ENCODE results near the gene CTIF. TPM values are rescaled to one million over a fixed set of nuclear protein-coding genes. Genes with fewer than 3 reads are reported as not detected.

Gene CTIF
- polyA plus RNA-seq, 3 donors = 0.38 to 8.7 (median 1.2) TPM

DNA sequence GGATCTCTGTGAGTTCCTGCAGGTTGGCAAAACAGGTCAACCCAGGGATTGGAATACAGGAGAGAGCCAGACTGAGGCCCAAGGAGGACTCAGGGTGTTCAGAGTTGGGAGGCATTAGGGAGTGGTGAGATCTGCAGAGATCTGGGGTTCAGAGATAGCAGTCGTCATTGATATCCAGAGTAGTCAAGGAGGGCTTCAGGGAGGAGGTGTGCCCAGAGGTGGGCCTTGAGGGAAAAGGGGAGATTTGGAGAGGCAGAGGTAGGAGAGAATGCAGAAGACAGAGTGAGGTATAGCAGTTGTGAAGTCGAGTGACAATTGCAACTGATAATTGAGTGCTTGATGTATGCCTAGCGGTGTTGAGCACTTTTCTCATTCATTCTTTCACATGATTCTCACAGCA is 70.3 kb downstream of the CTIF start:
- no peaks in the 10 kb centered on the region for H3K79me2 ChIP-seq (ENCODE audit: insufficient read depth, low read length)
- Mint-ChIP-seq H3K4me3 (no peak overlapping the region), H3K27ac (peak overlapping the region in 1 of 7 donors; percentile 2), H3K9me3 (no peaks in the 10 kb centered on the region), H3K27me3 (ENCODE audit: low read depth in 3 of 3) (peaks cover 0 to 2% (median 1%) of the 10 kb centered on the region in 3 donors), H3K36me3 (no peaks in the 10 kb centered on the region), H3K4me1 (peaks cover 3% of the 10 kb centered on the region)
- no peak overlapping the region for H3K9ac ChIP-seq (ENCODE audit: insufficient read depth, low read length, poor library complexity, severe bottlenecking)
- intact Hi-C loops (cut with micrococcal nuclease) = no loop called here
- H3K9me3 ChIP-seq (replicated peaks in 1 of 2; ENCODE audit: control insufficient read depth in 1 of 2, insufficient read depth in 1 of 2, low read length in 2 of 2) = no peaks in the 10 kb centered on the region
- TF ChIP-seq, protein P1, sequence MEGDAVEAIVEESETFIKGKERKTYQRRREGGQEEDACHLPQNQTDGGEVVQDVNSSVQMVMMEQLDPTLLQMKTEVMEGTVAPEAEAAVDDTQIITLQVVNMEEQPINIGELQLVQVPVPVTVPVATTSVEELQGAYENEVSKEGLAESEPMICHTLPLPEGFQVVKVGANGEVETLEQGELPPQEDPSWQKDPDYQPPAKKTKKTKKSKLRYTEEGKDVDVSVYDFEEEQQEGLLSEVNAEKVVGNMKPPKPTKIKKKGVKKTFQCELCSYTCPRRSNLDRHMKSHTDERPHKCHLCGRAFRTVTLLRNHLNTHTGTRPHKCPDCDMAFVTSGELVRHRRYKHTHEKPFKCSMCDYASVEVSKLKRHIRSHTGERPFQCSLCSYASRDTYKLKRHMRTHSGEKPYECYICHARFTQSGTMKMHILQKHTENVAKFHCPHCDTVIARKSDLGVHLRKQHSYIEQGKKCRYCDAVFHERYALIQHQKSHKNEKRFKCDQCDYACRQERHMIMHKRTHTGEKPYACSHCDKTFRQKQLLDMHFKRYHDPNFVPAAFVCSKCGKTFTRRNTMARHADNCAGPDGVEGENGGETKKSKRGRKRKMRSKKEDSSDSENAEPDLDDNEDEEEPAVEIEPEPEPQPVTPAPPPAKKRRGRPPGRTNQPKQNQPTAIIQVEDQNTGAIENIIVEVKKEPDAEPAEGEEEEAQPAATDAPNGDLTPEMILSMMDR (IDR thresholded peaks at IDR 0.05) = no peak
- H3K27ac ChIP-seq (ENCODE audit: low read depth in 1 of 2, low read length in 2 of 2) = no peak overlapping the region
- H3K27me3 ChIP-seq (ENCODE audit: control insufficient read depth in 2 of 2, insufficient read depth in 2 of 2, low read length in 2 of 2) = no peaks in the 10 kb centered on the region
- DNase-seq = no peak
- 100% methylated on average over 1 of the region's 3 CpGs for WGBS (ENCODE audit: insufficient coverage)
- peaks cover 30% of the 10 kb centered on the region for H4K20me1 ChIP-seq (ENCODE audit: insufficient read depth, low read length)
- H3K4me2 ChIP-seq (replicated peaks; ENCODE audit: extremely low read depth, low read length, poor library complexity, severe bottlenecking) = no peak overlapping the region
- no peaks in the 10 kb centered on the region for H3K36me3 ChIP-seq (replicated peaks in 1 of 2; ENCODE audit: control insufficient read depth in 1 of 2, insufficient read depth in 2 of 2, low read length in 2 of 2)
- no peaks in the 10 kb centered on the region for H3K4me1 ChIP-seq (ENCODE audit: control insufficient read depth in 1 of 2, insufficient read depth in 2 of 2, low read length in 2 of 2)
- no peak overlapping the region for H2AFZ ChIP-seq (ENCODE audit: insufficient read depth, low read depth, low read length, poor library complexity, severe bottlenecking)
- H3K4me3 ChIP-seq (replicated peaks in 1 of 3; ENCODE audit: low read depth in 2 of 3, low read length in 3 of 3) = no peak overlapping the region

DNA sequence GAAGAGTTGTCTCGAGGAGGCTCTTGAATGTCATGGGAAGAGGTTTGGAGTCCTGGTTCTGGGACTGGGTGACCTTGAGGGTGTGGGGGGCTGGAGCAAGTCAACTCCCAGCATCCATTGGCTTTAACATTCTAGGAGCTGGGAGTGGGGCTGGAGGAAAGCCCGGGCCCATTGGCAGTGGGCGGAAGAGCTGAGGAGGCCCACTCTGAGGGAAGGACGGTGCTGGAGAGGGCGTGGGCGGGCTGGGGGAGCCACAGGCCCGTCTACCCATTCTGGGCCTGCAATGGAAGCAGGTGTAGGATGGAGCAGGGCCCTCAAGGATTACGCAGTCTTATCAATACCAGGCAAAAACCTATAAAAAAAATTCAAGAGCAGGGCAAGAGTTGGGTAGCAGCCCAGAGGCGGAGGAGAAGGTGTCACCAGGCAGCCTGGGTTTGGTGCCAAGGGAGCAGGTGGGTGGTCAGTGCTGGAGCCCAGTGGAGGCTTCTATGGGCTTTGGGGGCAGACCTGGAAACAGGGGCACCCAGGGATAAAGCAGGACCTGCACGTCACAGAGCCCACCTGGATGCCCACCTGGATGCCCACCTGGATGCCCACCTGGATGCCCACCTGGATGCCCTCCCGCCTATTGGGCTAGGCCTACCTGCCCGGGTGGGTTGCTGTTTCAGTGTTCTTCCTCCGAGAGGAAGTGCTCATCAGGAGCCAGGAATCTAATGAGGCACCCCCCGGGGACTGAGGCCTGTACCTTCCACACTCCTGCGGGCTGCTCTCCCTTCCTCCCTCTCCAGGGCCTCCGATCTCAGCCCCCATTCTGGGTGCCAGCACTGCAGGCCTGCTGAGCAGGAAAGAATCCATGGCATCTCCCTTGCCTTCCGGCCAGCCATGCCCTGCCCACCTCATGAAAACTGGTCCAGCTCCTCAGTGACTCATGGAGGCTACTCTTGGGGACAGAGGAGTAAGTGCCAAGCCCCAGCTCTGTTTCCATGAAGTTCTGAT is 71.3 kb downstream of the CTIF start:
- Mint-ChIP-seq H3K9me3 (no peaks in the 10 kb centered on the region), H3K36me3 (no peaks in the 10 kb centered on the region), H3K27ac (peak overlapping the region in 1 of 7 donors; percentile 34), H3K27me3 (ENCODE audit: low read depth in 3 of 3) (peaks cover 0 to 2% (median 1%) of the 10 kb centered on the region in 3 donors), H3K4me3 (no peak overlapping the region), H3K4me1 (peaks cover 3% of the 10 kb centered on the region)
- Histone ChIP-seq H3K9me3 (replicated peaks in 1 of 2; ENCODE audit: control insufficient read depth in 1 of 2, insufficient read depth in 1 of 2, low read length in 2 of 2) (no peaks in the 10 kb centered on the region), H3K4me2 (replicated peaks; ENCODE audit: extremely low read depth, low read length, poor library complexity, severe bottlenecking) (no peak overlapping the region), H3K4me1 (ENCODE audit: control insufficient read depth in 1 of 2, insufficient read depth in 2 of 2, low read length in 2 of 2) (no peaks in the 10 kb centered on the region), H3K79me2 (ENCODE audit: insufficient read depth, low read length) (no peaks in the 10 kb centered on the region), H3K9ac (ENCODE audit: insufficient read depth, low read length, poor library complexity, severe bottlenecking) (no peak overlapping the region), H4K20me1 (ENCODE audit: insufficient read depth, low read length) (peaks cover 30% of the 10 kb centered on the region), H3K27me3 (ENCODE audit: control insufficient read depth in 2 of 2, insufficient read depth in 2 of 2, low read length in 2 of 2) (no peaks in the 10 kb centered on the region), H3K36me3 (replicated peaks in 1 of 2; ENCODE audit: control insufficient read depth in 1 of 2, insufficient read depth in 2 of 2, low read length in 2 of 2) (no peaks in the 10 kb centered on the region), H3K4me3 (replicated peaks in 1 of 3; ENCODE audit: low read depth in 2 of 3, low read length in 3 of 3) (no peak overlapping the region), H3K27ac (ENCODE audit: low read depth in 1 of 2, low read length in 2 of 2) (no peak overlapping the region), H2AFZ (ENCODE audit: insufficient read depth, low read depth, low read length, poor library complexity, severe bottlenecking) (no peak overlapping the region)
- intact Hi-C loops (cut with micrococcal nuclease) = no loop called here
- TF ChIP-seq, protein P1 (IDR thresholded peaks at IDR 0.05) = no peak
- no peak for DNase-seq
- 95% methylated on average over 8 of the region's 17 CpGs for WGBS (ENCODE audit: insufficient coverage)
